Dendritic cell treated with granulocyte-macrophage colony-stimulating factor and Interleukin-4, amounts not matched to agents 40 ng/mL and 50 ng/mL, for 4 days (primary cell): ENCODE results near the gene NPAS2.

Experiments
- H3K27ac Mint-ChIP-seq: one replicate; pipeline ENCODE4 v1.8.0; 2022; ENCODE audit warnings: mild to moderate bottlenecking, mixed read lengths
- H3K27me3 Mint-ChIP-seq: one replicate; pipeline ENCODE4 v1.8.0; 2022; ENCODE audit warnings: mild to moderate bottlenecking, mixed read lengths
- H3K36me3 Mint-ChIP-seq: one replicate; pipeline ENCODE4 v1.8.0; 2022; ENCODE audit warnings: low read depth, mixed read lengths
- H3K4me1 Mint-ChIP-seq: one replicate; pipeline ENCODE4 v1.8.0; 2022; ENCODE audit warnings: low read depth, mixed read lengths
- H3K4me3 Mint-ChIP-seq: one replicate; pipeline ENCODE4 v1.8.0; 2022; ENCODE audit warnings: mild to moderate bottlenecking, moderate library complexity, mixed read lengths
- H3K9me3 Mint-ChIP-seq: one replicate; pipeline ENCODE4 v1.8.0; 2022; ENCODE audit warnings: mixed read lengths
- intact Hi-C: fragments of 100-400 bp; cut with micrococcal nuclease; formaldehyde crosslinking; loops from one replicate; pipeline ENCODE4 v1.15.0; 2022

Gene NPAS2

GRCh38 chr2:100989666-100990065 is 169.7 kb downstream of the NPAS2 start:
- no peaks in the 10 kb centered on the region for H3K36me3 Mint-ChIP-seq
- H3K4me3 Mint-ChIP-seq, result no peak overlapping the region
- peaks cover 7% of the 10 kb centered on the region for H3K4me1 Mint-ChIP-seq
- H3K9me3 Mint-ChIP-seq, result no peaks in the 10 kb centered on the region
- peaks cover 4% of the 10 kb centered on the region for H3K27me3 Mint-ChIP-seq
- H3K27ac Mint-ChIP-seq, result no peak overlapping the region
- intact Hi-C loops, result loop anchor here (10.0 kb wide), 1 partner anchor 565 kb away; no protein-coding TSS in a partner anchor

DNA sequence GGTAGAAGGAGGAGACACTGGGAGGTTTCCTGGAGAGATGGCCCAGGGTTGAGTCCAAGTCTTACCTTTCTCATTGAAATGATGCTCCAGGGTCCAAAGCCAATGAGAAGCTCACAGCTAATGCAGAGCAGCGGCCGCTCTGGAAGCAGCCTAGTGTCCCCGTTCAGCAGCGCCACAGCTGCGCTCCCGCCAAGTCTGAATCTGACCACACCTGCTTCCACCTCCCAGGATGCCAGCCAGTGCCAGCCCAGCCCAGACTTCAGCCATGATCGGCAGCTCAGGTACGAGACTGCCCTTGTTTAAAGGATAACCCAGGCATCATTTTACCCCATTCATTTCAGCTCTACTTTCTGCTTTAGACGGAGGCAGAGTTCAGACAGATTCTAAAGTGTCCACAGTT is 170.2 kb downstream of the NPAS2 start:
- H3K27me3 Mint-ChIP-seq, result peaks cover under 1% of the 10 kb centered on the region
- intact Hi-C loops, result no loop called here
- no peak overlapping the region for H3K4me3 Mint-ChIP-seq
- no peaks in the 10 kb centered on the region for H3K36me3 Mint-ChIP-seq
- H3K4me1 Mint-ChIP-seq, result peaks cover 7% of the 10 kb centered on the region
- H3K27ac Mint-ChIP-seq, result no peak overlapping the region
- no peaks in the 10 kb centered on the region for H3K9me3 Mint-ChIP-seq

GRCh38 chr2:100990650-100991403 is 170.9 kb downstream of the NPAS2 start:
- Mint-ChIP-seq H3K9me3 (no peaks in the 10 kb centered on the region), H3K36me3 (no peaks in the 10 kb centered on the region), H3K4me1 (peaks cover 7% of the 10 kb centered on the region), H3K4me3 (no peak overlapping the region), H3K27ac (no peak overlapping the region), H3K27me3 (no peaks in the 10 kb centered on the region)
- intact Hi-C loops, result no loop called here

GRCh38 chr2:100991404-100991773 is 171.4 kb downstream of the NPAS2 start:
- no peak overlapping the region for H3K27ac Mint-ChIP-seq
- no peak overlapping the region for H3K4me3 Mint-ChIP-seq
- H3K4me1 Mint-ChIP-seq, result peaks cover 7% of the 10 kb centered on the region
- intact Hi-C loops, result no loop called here
- no peaks in the 10 kb centered on the region for H3K27me3 Mint-ChIP-seq
- no peaks in the 10 kb centered on the region for H3K9me3 Mint-ChIP-seq
- H3K36me3 Mint-ChIP-seq, result no peaks in the 10 kb centered on the region

- no peaks in the 10 kb centered on the region for H3K36me3 Mint-ChIP-seq
- no peaks in the 10 kb centered on the region for H3K27me3 Mint-ChIP-seq
- H3K9me3 Mint-ChIP-seq, result no peaks in the 10 kb centered on the region
- intact Hi-C loops, result no loop called here
- H3K4me3 Mint-ChIP-seq, result no peak overlapping the region
- peaks cover 7% of the 10 kb centered on the region for H3K4me1 Mint-ChIP-seq
- no peak overlapping the region for H3K27ac Mint-ChIP-seq
These were observed 172.3 kb downstream of the NPAS2 start for GRCh38 chr2:100992262-100992661.

DNA sequence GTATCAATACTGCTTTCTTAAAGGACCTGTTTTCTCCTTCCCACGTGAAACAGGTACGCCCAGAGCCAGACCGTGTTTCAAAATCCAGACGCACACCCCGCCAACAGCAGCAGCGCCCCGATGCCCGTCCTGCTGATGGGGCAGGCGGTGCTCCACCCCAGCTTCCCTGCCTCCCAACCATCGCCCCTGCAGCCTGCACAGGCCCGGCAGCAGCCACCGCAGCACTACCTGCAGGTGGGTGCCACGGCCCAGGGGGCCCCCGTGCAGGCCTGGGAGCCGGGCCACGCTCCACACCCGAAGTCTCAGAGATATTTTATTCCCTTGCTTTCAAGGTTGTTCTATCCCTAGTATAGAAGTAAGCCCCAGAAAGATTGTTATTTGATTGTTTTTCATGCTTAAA is 173.4 kb downstream of the NPAS2 start:
- Mint-ChIP-seq H3K27ac (no peak overlapping the region), H3K9me3 (no peaks in the 10 kb centered on the region), H3K36me3 (no peaks in the 10 kb centered on the region), H3K4me1 (peaks cover 7% of the 10 kb centered on the region), H3K27me3 (no peaks in the 10 kb centered on the region), H3K4me3 (no peak overlapping the region)
- intact Hi-C loops, result no loop called here

- Mint-ChIP-seq H3K4me3 (no peak overlapping the region), H3K27ac (no peak overlapping the region), H3K4me1 (peaks cover 7% of the 10 kb centered on the region), H3K36me3 (no peaks in the 10 kb centered on the region), H3K9me3 (no peaks in the 10 kb centered on the region), H3K27me3 (peaks cover 5% of the 10 kb centered on the region)
- intact Hi-C loops, result no loop called here
These were observed 175.6 kb downstream of the NPAS2 start for GRCh38 chr2:100995309-100996075.

GRCh38 chr2:100997509-100998234 is 177.7 kb downstream of the NPAS2 start:
- Mint-ChIP-seq H3K9me3 (no peaks in the 10 kb centered on the region), H3K4me1 (peaks cover 9% of the 10 kb centered on the region), H3K36me3 (peaks cover 11% of the 10 kb centered on the region), H3K27ac (no peak overlapping the region), H3K27me3 (peaks cover 5% of the 10 kb centered on the region), H3K4me3 (no peak overlapping the region)
- intact Hi-C loops, result no loop called here

DNA sequence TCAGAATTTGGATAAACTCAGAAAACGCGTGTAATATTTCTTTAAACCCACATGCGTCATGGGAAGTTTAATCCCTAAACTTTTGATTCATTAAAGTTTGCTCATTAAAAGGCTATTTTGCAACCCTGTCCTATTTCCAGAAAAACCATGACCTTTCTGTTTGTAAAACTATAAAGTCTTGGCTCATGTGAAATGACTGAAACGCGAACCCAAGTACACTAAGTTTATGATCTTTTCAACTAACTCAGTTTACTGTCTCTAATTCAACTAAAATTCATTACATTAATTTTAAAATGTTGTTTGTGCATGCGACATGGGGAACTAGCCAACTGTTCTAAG is 178.3 kb downstream of the NPAS2 start:
- Mint-ChIP-seq H3K4me1 (peaks cover 14% of the 10 kb centered on the region), H3K27me3 (peaks cover 5% of the 10 kb centered on the region), H3K36me3 (peaks cover 16% of the 10 kb centered on the region), H3K4me3 (no peak overlapping the region), H3K27ac (no peak overlapping the region), H3K9me3 (no peaks in the 10 kb centered on the region)
- intact Hi-C loops, result no loop called here

- H3K27ac Mint-ChIP-seq, result peak overlapping the region; percentile 7
These were observed 180.1 kb downstream of the NPAS2 start for GRCh38 chr2:100999995-101000394.

DNA sequence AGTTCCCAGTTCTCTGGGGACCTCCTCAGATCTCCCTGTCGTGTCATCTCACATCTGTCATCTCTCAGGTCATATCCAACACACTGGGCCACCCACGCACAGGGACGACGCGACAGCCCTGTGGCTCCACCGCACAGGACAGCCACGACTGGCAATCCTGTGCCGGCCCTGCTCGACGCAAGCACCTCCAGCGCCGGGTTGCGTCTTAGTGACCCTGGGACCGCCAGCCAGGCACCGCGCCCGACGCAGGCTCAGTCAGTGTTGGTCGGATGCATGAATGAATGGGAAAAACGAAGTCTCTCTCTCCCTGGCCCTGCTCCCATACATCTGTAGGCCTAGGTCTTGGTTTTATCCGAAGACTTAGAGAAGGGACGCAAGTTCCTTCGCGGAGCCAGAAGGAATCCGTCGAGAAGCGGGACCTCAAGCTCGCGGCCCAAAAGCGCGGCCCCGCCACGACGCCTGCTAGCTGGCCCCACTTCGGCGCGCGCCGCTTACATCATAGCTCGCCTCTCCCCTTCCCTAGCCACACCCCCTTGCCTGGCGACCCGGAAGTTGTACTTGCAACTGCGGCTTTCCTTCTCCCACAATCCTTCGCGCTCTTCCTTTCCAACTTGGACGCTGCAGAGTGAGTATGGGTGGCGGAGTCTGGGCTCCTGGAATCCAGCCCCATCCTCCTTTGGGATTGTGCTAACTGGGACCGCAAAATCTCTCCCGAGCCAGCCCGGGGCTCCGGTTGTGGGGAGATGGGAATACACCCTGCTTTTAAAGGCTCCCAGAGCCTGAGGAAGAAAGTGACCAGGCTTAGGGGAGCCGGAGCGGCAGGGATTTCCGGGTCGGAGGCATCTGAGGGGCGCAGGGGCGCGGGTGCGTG is 182.0 kb downstream of the NPAS2 start, which contains the start of gene RPL31:
Gene RPL31, plus strand, starts transcription at position 599 of the 871 bp plus-strand sequence. CDS start 413 bp downstream, outside the sequence.
- intact Hi-C loops, result loop anchor here (2.0 kb wide), 1 partner anchor 439 kb away; the partner anchor contains the start of gene PDCL3
- peak within 1 kb of the TSS; percentile 97 for H3K4me3 Mint-ChIP-seq
- peak within 1 kb of the TSS; percentile 92 for H3K27ac Mint-ChIP-seq
- H3K27me3 Mint-ChIP-seq, result peaks cover 5% of the 10 kb centered on the region
- H3K9me3 Mint-ChIP-seq, result no peaks in the 10 kb centered on the region
- peaks cover 54% of the 10 kb centered on the region for H3K36me3 Mint-ChIP-seq
- H3K4me1 Mint-ChIP-seq, result peaks cover 45% of the 10 kb centered on the region

More at GRCh38 chr2:100999995-101000394, 180.1 kb downstream of the NPAS2 start:
- Mint-ChIP-seq H3K9me3 (no peaks in the 10 kb centered on the region), H3K4me3 (no peak overlapping the region), H3K27me3 (peaks cover 5% of the 10 kb centered on the region), H3K36me3 (peaks cover 34% of the 10 kb centered on the region), H3K4me1 (peaks cover 32% of the 10 kb centered on the region)
- intact Hi-C loops, result no loop called here

DNA sequence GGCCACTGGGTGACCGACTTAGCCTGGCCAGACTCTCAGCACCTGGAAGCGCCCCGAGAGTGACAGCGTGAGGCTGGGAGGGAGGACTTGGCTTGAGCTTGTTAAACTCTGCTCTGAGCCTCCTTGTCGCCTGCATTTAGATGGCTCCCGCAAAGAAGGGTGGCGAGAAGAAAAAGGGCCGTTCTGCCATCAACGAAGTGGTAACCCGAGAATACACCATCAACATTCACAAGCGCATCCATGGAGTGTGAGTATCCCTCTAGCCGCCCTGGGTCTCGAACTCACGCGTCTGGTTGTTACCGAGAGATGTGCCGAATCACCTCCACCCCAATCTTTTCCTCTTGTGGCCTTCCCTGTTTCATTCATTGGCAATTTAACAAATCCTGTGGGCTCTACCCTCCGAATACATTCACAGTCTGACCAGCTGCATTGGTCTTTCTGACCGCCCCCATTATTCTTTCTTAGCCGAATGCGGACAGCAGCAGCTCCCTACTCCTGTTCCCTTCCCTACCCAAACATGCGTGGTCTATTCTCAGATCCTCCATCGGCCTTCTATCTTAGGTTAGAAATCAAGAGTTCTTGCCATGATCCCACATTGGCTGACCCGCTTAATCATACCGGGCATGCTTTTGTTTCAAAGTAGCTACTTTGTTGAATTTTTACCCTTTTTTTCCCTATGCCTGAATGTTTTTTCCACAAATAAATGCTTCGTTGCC is 182.8 kb downstream of the NPAS2 start:
- peaks cover 5% of the 10 kb centered on the region for H3K27me3 Mint-ChIP-seq
- peak overlapping the region; percentile 97 for H3K4me3 Mint-ChIP-seq
- peaks cover 45% of the 10 kb centered on the region for H3K4me1 Mint-ChIP-seq
- H3K36me3 Mint-ChIP-seq, result peaks cover 62% of the 10 kb centered on the region
- intact Hi-C loops, result loop anchor here (2.0 kb wide), 1 partner anchor 440 kb away; the partner anchor contains the start of gene PDCL3
- H3K27ac Mint-ChIP-seq, result peak overlapping the region; percentile 92
- no peaks in the 10 kb centered on the region for H3K9me3 Mint-ChIP-seq
